Fibroblast of pulmonary artery (primary cell): ENCODE data around the gene MICAL2.

Experiments
- DNase-seq: peaks from one replicate; pipeline ENCODE4 v3.0.0-alpha.2; 2010; ENCODE audit warnings: low read depth
- H3K4me3 ChIP-seq: replicated peaks from 2 replicates; pipeline ENCODE4 v1.5.1; 2011; ENCODE audit warnings: low read depth, mild to moderate bottlenecking, control low read depth, low read length, moderate library complexity
- CTCF ChIP-seq: IDR thresholded peaks from 2 replicates; pipeline ENCODE4 v1.5.1; 2011; ENCODE audit warnings: mild to moderate bottlenecking, control low read depth, low read length, inconsistent platforms; ENCODE audit errors: missing control alignments

MICAL2 gene

GRCh38 chr11:12090761-12091258 is 19.6 kb upstream of the MICAL2 start:
- DNase-seq: no peak
- TF ChIP-seq CTCF: no peak
- no peak overlapping the region for H3K4me3 ChIP-seq

GRCh38 chr11:12091956-12092558 is 18.3 kb upstream of the MICAL2 start:
- H3K4me3 ChIP-seq: no peak overlapping the region
- DNase-seq: no peak
- no peak for TF ChIP-seq CTCF

- TF ChIP-seq CTCF: no peak
- no peak for DNase-seq
- no peak overlapping the region for H3K4me3 ChIP-seq
Observed at GRCh38 chr11:12092714-12093113, 17.7 kb upstream of the MICAL2 start.

GRCh38 chr11:12094872-12095800 is 15.3 kb upstream of the MICAL2 start:
- TF ChIP-seq CTCF: no peak
- H3K4me3 ChIP-seq: no peak overlapping the region
- DNase-seq: no peak

GRCh38 chr11:12097219-12097618 is 13.2 kb upstream of the MICAL2 start:
- DNase-seq: no peak
- TF ChIP-seq CTCF: no peak
- H3K4me3 ChIP-seq: no peak overlapping the region

GRCh38 chr11:12098601-12099000 is 11.8 kb upstream of the MICAL2 start:
- no peak for TF ChIP-seq CTCF
- no peak for DNase-seq
- H3K4me3 ChIP-seq: no peak overlapping the region
